22Rv1 (cell line): Measurements from ENCODE around the gene TWNK.

Source experiments
- CTCF ChIP-seq: fragments of 450-650 bp; IDR thresholded peaks from 2 replicates; pipeline ENCODE4 v1.5.1; 2017; ENCODE audit warnings: mild to moderate bottlenecking
- ZFX ChIP-seq: fragments of 450-650 bp; IDR thresholded peaks from 2 replicates; pipeline ENCODE4 v1.6.1; 2017; ENCODE audit warnings: antibody characterized with exemption, borderline replicate concordance

GRCh38 chr10:101035314-101035713 is 48.0 kb downstream of the TWNK start:
- TF ChIP-seq CTCF (no peak), ZFX (no peak)
